ENCODE data around the gene FAM78A. TPM values are rescaled to one million over a fixed set of nuclear protein-coding genes. Genes with fewer than 3 reads are reported as not detected.
A peak's percentile ranks its signal among the peaks of the same experiment; 100 is the strongest.
"Not testable (repeated sequence)": the region's sequence is repeated elsewhere in the genome, so short reads cannot be mapped to it uniquely, and the experiment has no call there.

FAM78A gene
- polyA plus RNA-seq, 6 donors from 2014 or later: 5.2 to 18.3 (median 11.6) TPM

- peaks cover 45 to 65% (median 62%) of the 10 kb centered on the region in 3 donors for H3K4me1 Mint-ChIP-seq
- H3K4me3 Mint-ChIP-seq: peak overlapping the region; percentile 86 to 100 (median 98)
- H3K9me3 Mint-ChIP-seq: no peaks in the 10 kb centered on the region
- DNase-seq (no peak), ATAC-seq (ENCODE audit: low read depth in 2 of 2) (no peak)
- H3K27ac Mint-ChIP-seq: peak overlapping the region; percentile 92 to 98 (median 96)
- no peaks in the 10 kb centered on the region for H3K27me3 Mint-ChIP-seq
- H3K36me3 Mint-ChIP-seq: peaks cover 4 to 8% of the 10 kb centered on the region in 2 donors
These were observed 2.2 kb downstream of the FAM78A start for GRCh38 chr9:131273856-131274673.

- ATAC-seq (ENCODE audit: low read depth in 2 of 2) (no peak), DNase-seq (no peak)
- no peaks in the 10 kb centered on the region for H3K9me3 Mint-ChIP-seq
- peak overlapping the region; percentile 86 to 100 (median 98) for H3K4me3 Mint-ChIP-seq
- peaks cover 49 to 65% (median 61%) of the 10 kb centered on the region in 3 donors for H3K4me1 Mint-ChIP-seq
- peaks cover 4 to 8% of the 10 kb centered on the region in 2 donors for H3K36me3 Mint-ChIP-seq
- peak overlapping the region; percentile 87 to 98 (median 93) for H3K27ac Mint-ChIP-seq
- no peaks in the 10 kb centered on the region for H3K27me3 Mint-ChIP-seq
These were observed 3.0 kb downstream of the FAM78A start for GRCh38 chr9:131273146-131273855.

- Mint-ChIP-seq H3K4me1 (peaks cover 47 to 73% (median 61%) of the 10 kb centered on the region in 3 donors), H3K4me3 (peak overlapping the region; percentile 71 to 98 (median 85)), H3K36me3 (peaks cover 4 to 8% of the 10 kb centered on the region in 2 donors), H3K27ac (peak overlapping the region; percentile 86 to 98 (median 94)), H3K27me3 (no peaks in the 10 kb centered on the region), H3K9me3 (no peaks in the 10 kb centered on the region)
- ATAC-seq (ENCODE audit: low read depth in 2 of 2) (no peak), DNase-seq (no peak)
These were observed 4.1 kb downstream of the FAM78A start for GRCh38 chr9:131272212-131272611.

GRCh38 chr9:131271506-131271931 is 4.8 kb downstream of the FAM78A start:
- no peak for DNase-seq
- no peaks in the 10 kb centered on the region for H3K9me3 Mint-ChIP-seq

GRCh38 chr9:131271016-131271273 is 5.4 kb downstream of the FAM78A start:
- H3K36me3 Mint-ChIP-seq: not testable (repeated sequence)

More at GRCh38 chr9:131271506-131271931, 4.8 kb downstream of the FAM78A start:
- Mint-ChIP-seq H3K4me1 (peaks cover 52 to 80% (median 68%) of the 10 kb centered on the region in 3 donors), H3K36me3 (peaks cover 4 to 7% of the 10 kb centered on the region in 2 donors), H3K27ac (peak overlapping the region; percentile 86 to 98 (median 95)), H3K4me3 (peak overlapping the region; percentile 47 to 94 (median 90)), H3K27me3 (no peaks in the 10 kb centered on the region)
- no peak for ATAC-seq (ENCODE audit: low read depth in 2 of 2)

GRCh38 chr9:131270171-131271015 is 5.9 kb downstream of the FAM78A start:
- no peaks in the 10 kb centered on the region for H3K9me3 Mint-ChIP-seq
- peak overlapping the region; percentile 84 to 94 (median 92) for H3K4me3 Mint-ChIP-seq
- H3K36me3 Mint-ChIP-seq: no peaks in the 10 kb centered on the region
- H3K4me1 Mint-ChIP-seq: peaks cover 54 to 88% (median 76%) of the 10 kb centered on the region in 3 donors
- DNase-seq (peak; percentile 55), ATAC-seq (ENCODE audit: low read depth in 2 of 2) (peak; percentile 32 to 40)
- peak overlapping the region; percentile 89 to 98 (median 95) for H3K27ac Mint-ChIP-seq
- no peaks in the 10 kb centered on the region for H3K27me3 Mint-ChIP-seq

More at GRCh38 chr9:131271016-131271273, 5.4 kb downstream of the FAM78A start:
- not testable (repeated sequence) for H3K27me3 Mint-ChIP-seq; ATAC-seq (ENCODE audit: low read depth in 2 of 2); DNase-seq; H3K9me3 Mint-ChIP-seq
- Mint-ChIP-seq H3K4me3 (peak overlapping the region; percentile 84 to 94 (median 92)), H3K4me1 (peaks cover 57 to 84% (median 74%) of the 10 kb centered on the region in 3 donors), H3K27ac (peak overlapping the region; percentile 92 to 98 (median 95))

GRCh38 chr9:131266266-131267229 is 9.8 kb downstream of the FAM78A start:
- Mint-ChIP-seq H3K27me3 (no peaks in the 10 kb centered on the region), H3K36me3 (peaks cover 0 to 7% of the 10 kb centered on the region in 2 donors), H3K9me3 (no peaks in the 10 kb centered on the region), H3K27ac (peak overlapping the region; percentile 47 to 95 (median 70)), H3K4me1 (peaks cover 45 to 94% (median 64%) of the 10 kb centered on the region in 3 donors), H3K4me3 (peak overlapping the region in 7 of 8 donors; percentile 32 to 92 (median 43))
- ATAC-seq (ENCODE audit: low read depth in 2 of 2) (no peak), DNase-seq (no peak)

- Mint-ChIP-seq H3K27me3 (no peaks in the 10 kb centered on the region), H3K4me1 (peaks cover 32 to 83% (median 47%) of the 10 kb centered on the region in 3 donors), H3K9me3 (no peaks in the 10 kb centered on the region), H3K27ac (peak overlapping the region in 4 of 6 donors; percentile 76 to 88 (median 86)), H3K36me3 (peaks cover 6 to 7% of the 10 kb centered on the region in 2 donors), H3K4me3 (peak overlapping the region in 3 of 8 donors; percentile 40 to 59 (median 49))
- no peak for DNase-seq
- no peak for ATAC-seq (ENCODE audit: low read depth in 2 of 2)
These were observed 12.1 kb downstream of the FAM78A start for GRCh38 chr9:131264231-131264630.

- Mint-ChIP-seq H3K27ac (peak overlapping the region in 5 of 6 donors; percentile 27 to 88 (median 53)), H3K36me3 (peaks cover 6 to 7% of the 10 kb centered on the region in 2 donors), H3K9me3 (no peaks in the 10 kb centered on the region), H3K27me3 (no peaks in the 10 kb centered on the region), H3K4me1 (peaks cover 29 to 78% (median 43%) of the 10 kb centered on the region in 3 donors), H3K4me3 (peak overlapping the region in 4 of 8 donors; percentile 12 to 72 (median 40))
- no peak for ATAC-seq (ENCODE audit: low read depth in 2 of 2)
- DNase-seq: no peak
These were observed 12.6 kb downstream of the FAM78A start for GRCh38 chr9:131263701-131264100.

GRCh38 chr9:131263033-131263343 is 13.3 kb downstream of the FAM78A start:
- H3K9me3 Mint-ChIP-seq; ATAC-seq (ENCODE audit: low read depth in 2 of 2); DNase-seq; H3K27me3 Mint-ChIP-seq; H3K36me3 Mint-ChIP-seq: not testable (repeated sequence)
- Mint-ChIP-seq H3K4me3 (peak overlapping the region; percentile 57 to 91 (median 72)), H3K4me1 (peaks cover 27 to 71% (median 40%) of the 10 kb centered on the region in 3 donors), H3K27ac (peak overlapping the region; percentile 3 to 95 (median 91))

- ATAC-seq (ENCODE audit: low read depth in 2 of 2) (peak; percentile 90 to 94), DNase-seq (no peak)
- Mint-ChIP-seq H3K27me3 (no peaks in the 10 kb centered on the region), H3K4me1 (peaks cover 31 to 71% (median 45%) of the 10 kb centered on the region in 3 donors), H3K36me3 (peaks cover 6 to 7% of the 10 kb centered on the region in 2 donors), H3K27ac (peak overlapping the region; percentile 55 to 95 (median 91)), H3K9me3 (no peaks in the 10 kb centered on the region), H3K4me3 (peak overlapping the region; percentile 47 to 91 (median 72))
These were observed 13.8 kb downstream of the FAM78A start for GRCh38 chr9:131262327-131263032.

All from naive B cell (primary cell).